HepG2 (cell line): ENCODE data around the gene STRIP1. TPM values are rescaled to one million over a fixed set of nuclear protein-coding genes. Genes with fewer than 3 reads are reported as not detected.
A peak's percentile ranks its signal among the peaks of the same experiment; 100 is the strongest.

Source experiments
- DRAP1 ChIP-seq: IDR thresholded peaks from 2 replicates; pipeline ENCODE4 v1.6.1; 2016; ENCODE audit warnings: missing genetic modification reagents, missing compliant biosample characterization
- ETV5 ChIP-seq: IDR thresholded peaks from 2 replicates; pipeline ENCODE4 v1.6.1; 2018; ENCODE audit warnings: missing biosample characterization, missing genetic modification reagents, inconsistent platforms, borderline replicate concordance
- EZH2 ChIP-seq: conservative IDR thresholded peaks from 2 replicates; pipeline ENCODE4 v1.6.1; 2012; ENCODE audit warnings: mild to moderate bottlenecking, low read depth, low read length, moderate library complexity
- FOXP4 ChIP-seq: sonication (generic); formaldehyde crosslinking; IDR thresholded peaks from 2 replicates; pipeline ENCODE4 v1.4.0; 2020; ENCODE audit warnings: missing genetic modification reagents
- KDM6A ChIP-seq: IDR thresholded peaks from 2 replicates; pipeline ENCODE4 v1.6.1; 2016; ENCODE audit warnings: low read depth
- NFYB ChIP-seq: sonication (generic); formaldehyde crosslinking; IDR thresholded peaks from 2 replicates; pipeline ENCODE4 v1.4.0; 2020; ENCODE audit warnings: missing genetic modification reagents
- SKI ChIP-seq: fragments of 450-650 bp; IDR thresholded peaks from one replicate; pipeline ENCODE4 v1.6.1; 2018; ENCODE audit warnings: mild to moderate bottlenecking; ENCODE audit not compliant: partially characterized antibody
- THYN1 ChIP-seq: sonication (generic); formaldehyde crosslinking; IDR thresholded peaks from 2 replicates; pipeline ENCODE4 v1.8.1; 2023; ENCODE audit warnings: low read depth, mild to moderate bottlenecking, moderate library complexity, missing genetic modification reagents, borderline replicate concordance
- YEATS4 ChIP-seq: sonication (generic); formaldehyde crosslinking; IDR thresholded peaks from 2 replicates; pipeline ENCODE4 v1.4.0; 2020; ENCODE audit warnings: missing genetic modification reagents, borderline replicate concordance
- ZBTB2 ChIP-seq: sonication (generic); formaldehyde crosslinking; IDR thresholded peaks from 2 replicates; pipeline ENCODE4 v1.8.0; 2022; ENCODE audit warnings: low read depth, missing genetic modification reagents
- ZFP91 ChIP-seq: sonication (generic); formaldehyde crosslinking; IDR thresholded peaks from 2 replicates; pipeline ENCODE4 v1.9.0; 2022; ENCODE audit warnings: missing genetic modification reagents, mild to moderate bottlenecking, borderline replicate concordance
- ZFX ChIP-seq: sonication (generic); formaldehyde crosslinking; IDR thresholded peaks from 2 replicates; pipeline ENCODE4 v1.4.0; 2020; ENCODE audit warnings: mild to moderate bottlenecking, low read depth, missing genetic modification reagents, moderate library complexity
- ZNF24 ChIP-seq: fragments of 450-650 bp; IDR thresholded peaks from 2 replicates; pipeline ENCODE4 v1.6.1; 2017; ENCODE audit warnings: antibody characterized with exemption, mild to moderate bottlenecking
- ZNF557 ChIP-seq: sonication (generic); formaldehyde crosslinking; IDR thresholded peaks from 2 replicates; pipeline ENCODE4 v1.4.0; 2020; ENCODE audit warnings: missing genetic modification reagents
- ZNF605 ChIP-seq: sonication (generic); formaldehyde crosslinking; IDR thresholded peaks from 2 replicates; pipeline ENCODE4 v1.8.0; 2022; ENCODE audit warnings: mild to moderate bottlenecking, missing genetic modification reagents
- ZNF720 ChIP-seq: sonication (generic); formaldehyde crosslinking; IDR thresholded peaks from 2 replicates; pipeline ENCODE4 v1.4.0; 2020; ENCODE audit warnings: missing genetic modification reagents
- ZNF850 ChIP-seq: sonication (generic); formaldehyde crosslinking; conservative IDR thresholded peaks from 2 replicates; pipeline ENCODE4 v1.9.0; 2021; ENCODE audit warnings: mild to moderate bottlenecking, missing genetic modification reagents
- polyA plus RNA-seq, 8 experiments: library from polyadenylated mRNA; depleted of rRNA in 3 of 8; stranded (reverse) in 7 of 8; unstranded in 1 of 8; fragments of >200 nt; fragmentation: Illumina TruSeq in 4 of 8; extraction: Trizol in 4 of 8; gene quantifications; 2 replicates each; pipeline versions ENCODE4 v1.2.1 to v1.2.3, GENCODE V29; 2011 to 2016; ENCODE audit warnings: low read depth in 4 of 8, missing spikeins in 1 of 8, mixed read lengths in 1 of 8; ENCODE audit not compliant: insufficient read depth in 1 of 8
- total RNA-seq, 5 experiments: library from RNA; depleted of rRNA; stranded (reverse); fragments of >200 nt; fragmentation: Illumina TruSeq; extraction: Trizol; gene quantifications; 2 replicates each; pipeline ENCODE4 v1.2.3, GENCODE V29; 2016; ENCODE audit warnings: low read depth in 1 of 5
- TF ChIP-seq, protein P1 (sequence below): sonication (generic); formaldehyde crosslinking; IDR thresholded peaks from 2 replicates; pipeline ENCODE4 v1.5.0; 2020; ENCODE audit warnings: missing genetic modification reagents
- TF ChIP-seq, protein P2 (sequence below), 2 experiments: sonication (generic) in 1 of 2; formaldehyde crosslinking in 1 of 2; IDR thresholded peaks; 2 replicates each; pipeline versions ENCODE4 v1.4.0 to v1.6.1; 2018 to 2020; ENCODE audit warnings: missing genetic modification reagents in 2 of 2, borderline replicate concordance in 1 of 2, low read depth in 1 of 2, mild to moderate bottlenecking in 1 of 2, missing biosample characterization in 1 of 2

STRIP1 gene
- total and polyA plus RNA-seq, 2 of the 13 experiments (the other 11 are each of a cell fraction or from before 2014, with no cell fraction given): 20.9 to 27.9 TPM

- TF ChIP-seq ZBTB2 (CRISPR knock-in tag): no peak
- no peak for TF ChIP-seq SKI
- TF ChIP-seq, protein P1, sequence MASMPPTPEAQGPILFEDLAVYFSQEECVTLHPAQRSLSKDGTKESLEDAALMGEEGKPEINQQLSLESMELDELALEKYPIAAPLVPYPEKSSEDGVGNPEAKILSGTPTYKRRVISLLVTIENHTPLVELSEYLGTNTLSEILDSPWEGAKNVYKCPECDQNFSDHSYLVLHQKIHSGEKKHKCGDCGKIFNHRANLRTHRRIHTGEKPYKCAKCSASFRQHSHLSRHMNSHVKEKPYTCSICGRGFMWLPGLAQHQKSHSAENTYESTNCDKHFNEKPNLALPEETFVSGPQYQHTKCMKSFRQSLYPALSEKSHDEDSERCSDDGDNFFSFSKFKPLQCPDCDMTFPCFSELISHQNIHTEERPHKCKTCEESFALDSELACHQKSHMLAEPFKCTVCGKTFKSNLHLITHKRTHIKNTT (CRISPR knock-in tag): no peak
- TF ChIP-seq, protein P2, sequence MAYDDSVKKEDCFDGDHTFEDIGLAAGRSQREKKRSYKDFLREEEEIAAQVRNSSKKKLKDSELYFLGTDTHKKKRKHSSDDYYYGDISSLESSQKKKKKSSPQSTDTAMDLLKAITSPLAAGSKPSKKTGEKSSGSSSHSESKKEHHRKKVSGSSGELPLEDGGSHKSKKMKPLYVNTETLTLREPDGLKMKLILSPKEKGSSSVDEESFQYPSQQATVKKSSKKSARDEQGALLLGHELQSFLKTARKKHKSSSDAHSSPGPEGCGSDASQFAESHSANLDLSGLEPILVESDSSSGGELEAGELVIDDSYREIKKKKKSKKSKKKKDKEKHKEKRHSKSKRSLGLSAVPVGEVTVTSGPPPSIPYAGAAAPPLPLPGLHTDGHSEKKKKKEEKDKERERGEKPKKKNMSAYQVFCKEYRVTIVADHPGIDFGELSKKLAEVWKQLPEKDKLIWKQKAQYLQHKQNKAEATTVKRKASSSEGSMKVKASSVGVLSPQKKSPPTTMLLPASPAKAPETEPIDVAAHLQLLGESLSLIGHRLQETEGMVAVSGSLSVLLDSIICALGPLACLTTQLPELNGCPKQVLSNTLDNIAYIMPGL (CRISPR knock-in tag; IDR thresholded peaks at IDR 0.05; ENCODE audit: borderline replicate concordance in 1 of 2, low read depth in 1 of 2): no peak
- no peak for TF ChIP-seq ETV5 (CRISPR knock-in tag)
- no peak for TF ChIP-seq ZNF557 (CRISPR knock-in tag)
- TF ChIP-seq YEATS4: no peak
- TF ChIP-seq ZFX (CRISPR knock-in tag): peak; percentile 31; the same call in 1 of the 2 replicates
- TF ChIP-seq ZNF720 (CRISPR knock-in tag): no peak
- TF ChIP-seq ZNF850 (CRISPR knock-in tag): no peak
- TF ChIP-seq KDM6A (CRISPR knock-in tag): no peak
- TF ChIP-seq ZFP91 (CRISPR knock-in tag): no peak; the same call in 1 of the 2 replicates
- no peak for TF ChIP-seq ZNF605
- TF ChIP-seq FOXP4 (CRISPR knock-in tag): no peak
- TF ChIP-seq THYN1 (CRISPR knock-in tag): no peak
- TF ChIP-seq EZH2: peak; percentile 64; the same call in 1 of the 2 replicates
- no peak for TF ChIP-seq ZNF24
- no peak for TF ChIP-seq NFYB (CRISPR knock-in tag)
- TF ChIP-seq DRAP1 (CRISPR knock-in tag): no peak
These were observed 50.0 kb downstream of the STRIP1 start (continued) for GRCh38 chr1:110084227-110085078.
